ENCODE data around the gene GNAT1. TPM values are rescaled to one million over a fixed set of nuclear protein-coding genes. Genes with fewer than 3 reads are reported as not detected.
A peak's percentile ranks its signal among the peaks of the same experiment; 100 is the strongest.

Gene GNAT1
- total and polyA plus RNA-seq, 2 of the 13 experiments (the other 11 are each of a cell fraction or from before 2014, with no cell fraction given): 0.15 TPM; not detected in 1

DNA sequence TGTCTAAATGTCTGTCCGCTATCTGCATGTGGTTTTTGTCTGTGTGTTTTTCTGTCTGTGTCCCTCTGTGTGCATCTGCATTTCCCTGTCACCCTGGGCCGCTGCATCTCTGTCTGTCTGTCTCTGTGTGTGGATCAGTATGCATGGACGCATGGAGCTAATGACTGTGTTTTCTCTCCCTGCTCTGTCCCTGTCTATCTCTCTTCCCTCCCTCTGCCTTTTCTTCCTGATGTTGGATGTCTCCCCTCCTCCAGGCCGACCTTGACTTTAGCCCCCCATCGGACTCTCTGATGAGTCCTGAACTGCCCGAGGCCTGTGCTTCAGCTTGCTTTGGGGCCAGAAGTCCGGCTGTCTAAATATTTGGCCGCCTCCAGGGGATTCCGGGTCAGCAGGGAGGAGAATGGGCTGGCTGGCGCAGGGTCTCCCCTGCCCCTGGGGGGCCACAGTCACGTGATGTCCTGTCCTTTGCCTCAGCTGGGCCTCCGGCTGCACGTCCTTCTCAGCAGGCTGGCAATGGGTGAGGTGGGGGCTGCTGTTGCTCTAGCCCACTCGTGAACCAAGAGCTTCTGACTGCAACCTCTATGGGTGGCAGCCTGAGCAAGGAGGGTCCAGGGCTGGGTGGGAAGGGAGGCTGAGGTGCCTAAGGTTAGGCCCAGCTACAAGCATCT, 17.4 kb downstream of the GNAT1 start (continued):
- TF ChIP-seq KMT2B (CRISPR knock-in tag; IDR thresholded peaks at IDR 0.05) (no peak), RBAK (CRISPR knock-in tag; IDR thresholded peaks at IDR 0.05) (0 out of 2 replicates have a peak, but pooled peaks have one; percentile 42), ZNF704 (CRISPR knock-in tag; IDR thresholded peaks at IDR 0.05; ENCODE audit: borderline replicate concordance) (no peak), HOMEZ (CRISPR knock-in tag; IDR thresholded peaks at IDR 0.05; ENCODE audit: low read depth) (peak; percentile 9; the same call in 1 of the 2 replicates), SRSF9 (IDR thresholded peaks at IDR 0.05; ENCODE audit: borderline replicate concordance, insufficient read depth, low read depth, low read length, poor library complexity, severe bottlenecking) (no peak), ZNF557 (CRISPR knock-in tag; IDR thresholded peaks at IDR 0.05) (peak; percentile 78; the same call in 1 of the 2 replicates), ZKSCAN5 (CRISPR knock-in tag; IDR thresholded peaks at IDR 0.05) (peak; percentile 74; the same call in 1 of the 2 replicates), RORA (CRISPR knock-in tag; IDR thresholded peaks at IDR 0.05) (no peak), NFYB (CRISPR knock-in tag; IDR thresholded peaks at IDR 0.05) (no peak), MYPOP (CRISPR knock-in tag; IDR thresholded peaks at IDR 0.05) (peak; percentile 22; the same call in 1 of the 2 replicates), MAF1 (CRISPR knock-in tag; IDR thresholded peaks at IDR 0.05; ENCODE audit: borderline replicate concordance) (no peak), HNRNPLL (IDR thresholded peaks at IDR 0.05; ENCODE audit: low read depth, low read length, poor library complexity, severe bottlenecking) (peak; percentile 25), TP53 (CRISPR knock-in tag; conservative IDR thresholded peaks at IDR 0.05) (no peak), BRCA1 (CRISPR knock-in tag; IDR thresholded peaks at IDR 0.05) (peak; percentile 61; the same call in 1 of the 2 replicates), HINFP (CRISPR knock-in tag; IDR thresholded peaks at IDR 0.05; ENCODE audit: low read depth) (peak; percentile 85), NONO (IDR thresholded peaks at IDR 0.05) (no peak), NONO (CRISPR knock-in tag; conservative IDR thresholded peaks at IDR 0.05) (peak; percentile 87), HNF4G (IDR thresholded peaks at IDR 0.05; ENCODE audit: borderline replicate concordance, low read depth, low read length) (peak; percentile 96), HNF4G (CRISPR knock-in tag; IDR thresholded peaks at IDR 0.05; ENCODE audit: borderline replicate concordance, low read depth) (peak; percentile 86; the same call in 1 of the 2 replicates), ZNF564 (CRISPR knock-in tag; IDR thresholded peaks at IDR 0.05) (peak; percentile 72; the same call in 1 of the 2 replicates), ZNF530 (CRISPR knock-in tag; IDR thresholded peaks at IDR 0.05; ENCODE audit: low read depth) (no peak)
- TF ChIP-seq, protein P1, sequence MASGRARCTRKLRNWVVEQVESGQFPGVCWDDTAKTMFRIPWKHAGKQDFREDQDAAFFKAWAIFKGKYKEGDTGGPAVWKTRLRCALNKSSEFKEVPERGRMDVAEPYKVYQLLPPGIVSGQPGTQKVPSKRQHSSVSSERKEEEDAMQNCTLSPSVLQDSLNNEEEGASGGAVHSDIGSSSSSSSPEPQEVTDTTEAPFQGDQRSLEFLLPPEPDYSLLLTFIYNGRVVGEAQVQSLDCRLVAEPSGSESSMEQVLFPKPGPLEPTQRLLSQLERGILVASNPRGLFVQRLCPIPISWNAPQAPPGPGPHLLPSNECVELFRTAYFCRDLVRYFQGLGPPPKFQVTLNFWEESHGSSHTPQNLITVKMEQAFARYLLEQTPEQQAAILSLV (CRISPR knock-in tag; IDR thresholded peaks at IDR 0.05; ENCODE audit: borderline replicate concordance): 0 out of 2 replicates have a peak, but pooled peaks have one; percentile 18

All from HepG2 (cell line).